ENCODE results near the gene CA10. TPM values are rescaled to one million over a fixed set of nuclear protein-coding genes. Genes with fewer than 3 reads are reported as not detected.

Gene CA10
- total RNA-seq (2021) (not detected in 2 replicates), Bru-seq, nascent RNA (percentile 0 among the genes with signal in this experiment), BruChase-seq, experiment 1, labeled RNA remaining after a 2-hour chase (percentile 0 among the genes with signal in this experiment), BruChase-seq, experiment 2, labeled RNA remaining after a 6-hour chase (percentile 1 among the genes with signal in this experiment)
- long read RNA-seq, result 0 reads

DNA sequence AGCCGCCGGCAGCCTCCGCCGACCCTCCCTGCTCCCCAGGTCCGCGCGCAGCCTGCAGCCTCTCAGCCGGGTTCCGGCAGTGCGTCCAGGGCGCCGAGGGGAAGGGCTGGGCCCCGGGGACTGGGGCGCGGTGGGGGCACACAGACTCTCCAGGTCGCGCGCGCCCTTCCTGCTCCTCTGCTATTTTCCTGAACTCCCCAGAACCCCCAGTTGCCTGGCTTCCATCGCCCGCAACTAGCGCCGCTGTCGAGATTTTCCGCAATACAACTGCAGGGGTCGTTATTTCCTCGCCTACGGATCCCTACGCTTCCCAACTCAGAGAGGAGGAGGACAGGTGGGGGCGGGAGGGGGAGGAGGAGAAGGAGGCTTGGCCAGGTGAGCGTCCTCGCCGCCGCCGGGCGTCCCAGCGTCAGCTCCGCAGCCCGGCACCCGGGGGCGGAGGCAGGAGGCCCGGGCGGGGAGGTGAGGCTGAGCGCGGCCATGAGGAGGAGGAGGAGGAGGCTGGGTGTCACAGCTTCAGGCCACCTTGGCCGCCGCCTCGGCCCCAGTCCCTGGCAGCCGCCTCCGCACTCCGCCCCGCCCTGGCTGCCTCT lies at the start of gene CA10:
TSS of gene CA10 (minus strand) at position 265 of the 593 bp plus-strand sequence.
- peak; percentile 57 for TF ChIP-seq EZH2 (IDR thresholded peaks at IDR 0.05; ENCODE audit: borderline replicate concordance, low read depth, low read length, poor library complexity, severe bottlenecking)
- TF ChIP-seq, protein P1, sequence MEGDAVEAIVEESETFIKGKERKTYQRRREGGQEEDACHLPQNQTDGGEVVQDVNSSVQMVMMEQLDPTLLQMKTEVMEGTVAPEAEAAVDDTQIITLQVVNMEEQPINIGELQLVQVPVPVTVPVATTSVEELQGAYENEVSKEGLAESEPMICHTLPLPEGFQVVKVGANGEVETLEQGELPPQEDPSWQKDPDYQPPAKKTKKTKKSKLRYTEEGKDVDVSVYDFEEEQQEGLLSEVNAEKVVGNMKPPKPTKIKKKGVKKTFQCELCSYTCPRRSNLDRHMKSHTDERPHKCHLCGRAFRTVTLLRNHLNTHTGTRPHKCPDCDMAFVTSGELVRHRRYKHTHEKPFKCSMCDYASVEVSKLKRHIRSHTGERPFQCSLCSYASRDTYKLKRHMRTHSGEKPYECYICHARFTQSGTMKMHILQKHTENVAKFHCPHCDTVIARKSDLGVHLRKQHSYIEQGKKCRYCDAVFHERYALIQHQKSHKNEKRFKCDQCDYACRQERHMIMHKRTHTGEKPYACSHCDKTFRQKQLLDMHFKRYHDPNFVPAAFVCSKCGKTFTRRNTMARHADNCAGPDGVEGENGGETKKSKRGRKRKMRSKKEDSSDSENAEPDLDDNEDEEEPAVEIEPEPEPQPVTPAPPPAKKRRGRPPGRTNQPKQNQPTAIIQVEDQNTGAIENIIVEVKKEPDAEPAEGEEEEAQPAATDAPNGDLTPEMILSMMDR (conservative IDR thresholded peaks at IDR 0.05; ENCODE audit: low read depth, low read length), result no peak
- intact Hi-C loops (cut with micrococcal nuclease; ENCODE audit: unreplicated experiment), result no loop called here
- Histone ChIP-seq H3K9me3 (ENCODE audit: low read depth, low read length, poor library complexity, severe bottlenecking) (no peaks in the 10 kb centered on the region), H3K27ac (ENCODE audit: low read depth, low read length, poor library complexity, severe bottlenecking) (no peak within 1 kb of the TSS), H3K4me1 (ENCODE audit: insufficient read depth, low read length, poor library complexity, severe bottlenecking) (no peaks in the 10 kb centered on the region), H3K36me3 (ENCODE audit: insufficient read depth, low read length, poor library complexity, severe bottlenecking) (no peaks in the 10 kb centered on the region), H3K27me3 (replicated peaks; ENCODE audit: insufficient read depth, low read depth, low read length, poor library complexity) (peaks cover 64% of the 10 kb centered on the region), H3K4me3 (ENCODE audit: low read depth, low read length, poor library complexity, severe bottlenecking) (no peak within 1 kb of the TSS)
- DNase-seq (ENCODE audit: low spot score), result no peak
- POLR2A ChIA-PET (ENCODE audit: low non-redundant PET), result no interaction called here
- BruUV-seq (replicated peaks), result no TSS peak
- CTCF ChIA-PET, result no interaction called here

DNA sequence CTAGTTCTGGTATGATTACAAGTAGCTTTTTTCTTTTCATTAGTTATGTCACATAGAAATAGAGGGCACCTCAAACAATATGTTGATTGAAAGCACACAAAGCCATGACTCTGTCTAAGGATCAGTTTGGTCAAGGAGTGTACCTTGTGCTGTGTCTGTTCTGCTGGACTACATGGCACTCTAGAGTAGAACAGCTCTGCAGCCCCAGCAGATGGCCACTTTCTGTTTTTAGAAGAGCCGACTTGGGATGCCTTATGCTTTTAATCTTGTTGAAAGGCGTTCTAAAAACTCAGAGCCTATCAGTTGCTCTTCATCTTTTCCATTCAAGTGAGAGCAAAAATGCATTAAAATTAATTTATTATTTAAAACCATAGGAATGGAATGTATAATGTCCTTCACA lies 49.3 kb upstream of the CA10 start:
- Histone ChIP-seq H3K9me3 (ENCODE audit: low read depth, low read length, poor library complexity, severe bottlenecking) (no peaks in the 10 kb centered on the region), H3K27me3 (replicated peaks; ENCODE audit: insufficient read depth, low read depth, low read length, poor library complexity) (no peaks in the 10 kb centered on the region), H3K4me1 (ENCODE audit: insufficient read depth, low read length, poor library complexity, severe bottlenecking) (no peaks in the 10 kb centered on the region), H3K36me3 (ENCODE audit: insufficient read depth, low read length, poor library complexity, severe bottlenecking) (no peaks in the 10 kb centered on the region), H3K4me3 (ENCODE audit: low read depth, low read length, poor library complexity, severe bottlenecking) (no peak overlapping the region), H3K27ac (ENCODE audit: low read depth, low read length, poor library complexity, severe bottlenecking) (no peak overlapping the region)
- DNase-seq (ENCODE audit: low spot score), result no peak
- ChIA-PET POLR2A (ENCODE audit: low non-redundant PET) (no interaction called here), CTCF (no interaction called here)
- intact Hi-C loops (cut with micrococcal nuclease; ENCODE audit: unreplicated experiment), result no loop called here
- TF ChIP-seq, protein P1 (conservative IDR thresholded peaks at IDR 0.05; ENCODE audit: low read depth, low read length), result no peak
- no peak for TF ChIP-seq EZH2 (IDR thresholded peaks at IDR 0.05; ENCODE audit: borderline replicate concordance, low read depth, low read length, poor library complexity, severe bottlenecking)
- no TSS peak for BruUV-seq (replicated peaks)

DNA sequence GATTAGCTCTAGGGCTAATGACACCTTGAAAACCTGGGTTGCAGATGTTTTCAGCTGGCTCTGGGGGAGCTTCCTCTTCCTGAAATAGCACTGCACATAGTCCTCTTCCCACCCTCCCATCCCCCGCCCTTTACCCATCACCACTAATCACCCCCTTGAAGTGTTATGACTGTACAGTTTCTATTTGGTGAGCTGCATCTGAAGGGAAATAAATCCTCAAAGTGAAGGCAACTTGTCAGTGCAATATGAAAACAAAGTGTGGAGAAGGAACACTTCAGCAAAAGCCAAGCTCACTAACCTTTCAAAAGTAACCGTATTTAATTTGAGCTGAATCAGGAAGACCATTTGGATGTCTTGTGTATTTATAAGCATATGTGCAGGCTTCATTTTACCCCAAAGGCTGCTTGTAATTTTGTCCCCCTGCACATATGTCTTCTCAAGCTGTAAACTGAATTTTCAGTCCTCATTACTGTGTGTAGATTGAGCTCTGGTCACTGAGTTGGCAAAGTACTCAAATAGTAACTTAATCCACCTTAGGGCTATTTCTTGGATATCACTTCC lies 44.1 kb upstream of the CA10 start:
- H3K36me3 ChIP-seq (ENCODE audit: insufficient read depth, low read length, poor library complexity, severe bottlenecking), result no peaks in the 10 kb centered on the region
- no TSS peak for BruUV-seq (replicated peaks)
- ChIA-PET CTCF (no interaction called here), POLR2A (ENCODE audit: low non-redundant PET) (no interaction called here)
- no peaks in the 10 kb centered on the region for H3K27me3 ChIP-seq (replicated peaks; ENCODE audit: insufficient read depth, low read depth, low read length, poor library complexity)
- intact Hi-C loops (cut with micrococcal nuclease; ENCODE audit: unreplicated experiment), result no loop called here
- H3K4me1 ChIP-seq (ENCODE audit: insufficient read depth, low read length, poor library complexity, severe bottlenecking), result no peaks in the 10 kb centered on the region
- H3K4me3 ChIP-seq (ENCODE audit: low read depth, low read length, poor library complexity, severe bottlenecking), result no peak overlapping the region
- no peak for DNase-seq (ENCODE audit: low spot score)
- TF ChIP-seq, protein P1 (conservative IDR thresholded peaks at IDR 0.05; ENCODE audit: low read depth, low read length), result no peak
- no peak for TF ChIP-seq EZH2 (IDR thresholded peaks at IDR 0.05; ENCODE audit: borderline replicate concordance, low read depth, low read length, poor library complexity, severe bottlenecking)
- H3K27ac ChIP-seq (ENCODE audit: low read depth, low read length, poor library complexity, severe bottlenecking), result no peak overlapping the region
- H3K9me3 ChIP-seq (ENCODE audit: low read depth, low read length, poor library complexity, severe bottlenecking), result no peaks in the 10 kb centered on the region

All from A673 (cell line).